OCI-LY7 (cell line): ENCODE measurements around the gene ELF1.

Experiments
- CTCF ChIP-seq: fragments of 200-600 bp; sonication (generic); conservative IDR thresholded peaks from 2 replicates; pipeline ENCODE4 v1.5.1; 2014; ENCODE audit warnings: mild to moderate bottlenecking, antibody characterized with exemption, low read length, moderate library complexity, mixed read lengths
- EZH2phosphoT487 ChIP-seq: fragments of 200-600 bp; sonication (generic); IDR thresholded peaks from 2 replicates; pipeline ENCODE4 v1.6.1; 2018; ENCODE audit warnings: low read depth, borderline replicate concordance, mild to moderate bottlenecking, mixed run types, antibody characterized with exemption, low read length, moderate library complexity, mixed read lengths

GRCh38 chr13:40963927-40964326, 55.2 kb downstream of the ELF1 start:
- no peak for TF ChIP-seq EZH2phosphoT487
- TF ChIP-seq CTCF = no peak
